ENCODE results near the gene G0S2.

Gene G0S2

GRCh38 chr1:209714338-209714737 is 39.1 kb downstream of the G0S2 start:
- Histone ChIP-seq H3K4me2 (ENCODE audit: low read length, poor library complexity, severe bottlenecking) (no peak overlapping the region), H2AK5ac (ENCODE audit: low read length, severe bottlenecking) (no peak overlapping the region), H3K4me1 (ENCODE audit: control insufficient read depth, insufficient read depth, low read depth, low read length) (no peaks in the 10 kb centered on the region), H2BK5ac (ENCODE audit: low read depth, low read length, poor library complexity, severe bottlenecking) (no peak overlapping the region), H2BK12ac (ENCODE audit: low read length in 2 of 2) (no peak overlapping the region), H3K36me3 (ENCODE audit: control insufficient read depth in 1 of 2, insufficient read depth in 2 of 2, low read depth in 1 of 2, low read length in 2 of 2) (peaks cover 0 to under 1% of the 10 kb centered on the region in 2 experiments), H4K8ac (ENCODE audit: low read length) (no peak overlapping the region), H3K9ac (ENCODE audit: low read length) (no peak overlapping the region), H3K4me3 (ENCODE audit: insufficient read depth in 1 of 2, low read depth in 1 of 2, low read length in 2 of 2) (no peak overlapping the region), H4K91ac (ENCODE audit: low read length) (no peak overlapping the region), H3K4ac (ENCODE audit: low read depth in 1 of 2, low read length in 2 of 2) (no peak overlapping the region), H3K14ac (ENCODE audit: low read length in 2 of 2) (no peak overlapping the region), H3K18ac (ENCODE audit: low read depth in 1 of 2, low read length in 2 of 2) (no peak overlapping the region), H3K23ac (ENCODE audit: low read length in 2 of 2) (no peak overlapping the region), H3K27me3 (ENCODE audit: control insufficient read depth in 1 of 2, insufficient read depth in 1 of 2, low read length in 2 of 2) (peaks cover 0 to 3% of the 10 kb centered on the region in 2 experiments), H2AFZ (ENCODE audit: low read depth, low read length) (no peak overlapping the region), H2BK15ac (ENCODE audit: low read depth, poor library complexity, severe bottlenecking) (no peak overlapping the region), H3K79me1 (replicated peaks; ENCODE audit: low read length, poor library complexity, severe bottlenecking) (no peaks in the 10 kb centered on the region), H3K9me3 (ENCODE audit: control insufficient read depth, low read length) (no peaks in the 10 kb centered on the region), H3K27ac (ENCODE audit: low read length, poor library complexity, severe bottlenecking) (no peak overlapping the region), H2BK120ac (ENCODE audit: low read depth, low read length) (no peak overlapping the region)
- DNase-seq, result no peak
- WGBS, result 65% methylated on average over 2 of the region's 2 CpGs

GRCh38 chr1:209715314-209715713 is 40.1 kb downstream of the G0S2 start:
- no peak overlapping the region for H4K8ac ChIP-seq (ENCODE audit: low read length)
- no peak overlapping the region for H2BK15ac ChIP-seq (ENCODE audit: low read depth, poor library complexity, severe bottlenecking)
- H3K4me1 ChIP-seq (ENCODE audit: control insufficient read depth, insufficient read depth, low read depth, low read length), result no peaks in the 10 kb centered on the region
- H2BK120ac ChIP-seq (ENCODE audit: low read depth, low read length), result no peak overlapping the region
- no peaks in the 10 kb centered on the region for H3K27me3 ChIP-seq (ENCODE audit: control insufficient read depth in 1 of 2, insufficient read depth in 1 of 2, low read length in 2 of 2)
- no peak overlapping the region for H3K18ac ChIP-seq (ENCODE audit: low read depth in 1 of 2, low read length in 2 of 2)
- H2AK5ac ChIP-seq (ENCODE audit: low read length, severe bottlenecking), result no peak overlapping the region
- H3K14ac ChIP-seq (ENCODE audit: low read length in 2 of 2), result no peak overlapping the region
- H3K4me3 ChIP-seq (ENCODE audit: insufficient read depth in 1 of 2, low read depth in 1 of 2, low read length in 2 of 2), result no peak overlapping the region
- no peak overlapping the region for H4K91ac ChIP-seq (ENCODE audit: low read length)
- no peak overlapping the region for H3K27ac ChIP-seq (ENCODE audit: low read length, poor library complexity, severe bottlenecking)
- no peak overlapping the region for H2BK5ac ChIP-seq (ENCODE audit: low read depth, low read length, poor library complexity, severe bottlenecking)
- H3K36me3 ChIP-seq (ENCODE audit: control insufficient read depth in 1 of 2, insufficient read depth in 2 of 2, low read depth in 1 of 2, low read length in 2 of 2), result no peaks in the 10 kb centered on the region
- no peaks in the 10 kb centered on the region for H3K79me1 ChIP-seq (replicated peaks; ENCODE audit: low read length, poor library complexity, severe bottlenecking)
- no peak overlapping the region for H3K4me2 ChIP-seq (ENCODE audit: low read length, poor library complexity, severe bottlenecking)
- H2BK12ac ChIP-seq (ENCODE audit: low read length in 2 of 2), result no peak overlapping the region
- no peak for DNase-seq
- H3K23ac ChIP-seq (ENCODE audit: low read length in 2 of 2), result no peak overlapping the region
- H3K9ac ChIP-seq (ENCODE audit: low read length), result no peak overlapping the region
- no peak overlapping the region for H2AFZ ChIP-seq (ENCODE audit: low read depth, low read length)
- H3K4ac ChIP-seq (ENCODE audit: low read depth in 1 of 2, low read length in 2 of 2), result no peak overlapping the region
- no peaks in the 10 kb centered on the region for H3K9me3 ChIP-seq (ENCODE audit: control insufficient read depth, low read length)

GRCh38 chr1:209717818-209718217 is 42.6 kb downstream of the G0S2 start:
- Histone ChIP-seq H3K4me1 (ENCODE audit: control insufficient read depth, insufficient read depth, low read depth, low read length) (no peaks in the 10 kb centered on the region), H3K36me3 (ENCODE audit: control insufficient read depth in 1 of 2, insufficient read depth in 2 of 2, low read depth in 1 of 2, low read length in 2 of 2) (no peaks in the 10 kb centered on the region), H3K9me3 (ENCODE audit: control insufficient read depth, low read length) (no peaks in the 10 kb centered on the region), H3K27me3 (ENCODE audit: control insufficient read depth in 1 of 2, insufficient read depth in 1 of 2, low read length in 2 of 2) (peaks cover 0 to 5% of the 10 kb centered on the region in 2 experiments), H3K27ac (ENCODE audit: low read length, poor library complexity, severe bottlenecking) (no peak overlapping the region), H4K91ac (ENCODE audit: low read length) (no peak overlapping the region), H3K14ac (ENCODE audit: low read length in 2 of 2) (no peak overlapping the region), H3K18ac (ENCODE audit: low read depth in 1 of 2, low read length in 2 of 2) (no peak overlapping the region), H2BK5ac (ENCODE audit: low read depth, low read length, poor library complexity, severe bottlenecking) (no peak overlapping the region), H3K4ac (ENCODE audit: low read depth in 1 of 2, low read length in 2 of 2) (no peak overlapping the region), H2BK15ac (ENCODE audit: low read depth, poor library complexity, severe bottlenecking) (no peak overlapping the region), H3K23ac (ENCODE audit: low read length in 2 of 2) (no peak overlapping the region), H3K4me2 (ENCODE audit: low read length, poor library complexity, severe bottlenecking) (no peak overlapping the region), H3K79me1 (replicated peaks; ENCODE audit: low read length, poor library complexity, severe bottlenecking) (no peaks in the 10 kb centered on the region), H3K4me3 (ENCODE audit: insufficient read depth in 1 of 2, low read depth in 1 of 2, low read length in 2 of 2) (no peak overlapping the region), H2BK120ac (ENCODE audit: low read depth, low read length) (no peak overlapping the region), H2AK5ac (ENCODE audit: low read length, severe bottlenecking) (no peak overlapping the region), H2BK12ac (ENCODE audit: low read length in 2 of 2) (no peak overlapping the region), H4K8ac (ENCODE audit: low read length) (no peak overlapping the region), H3K9ac (ENCODE audit: low read length) (no peak overlapping the region), H2AFZ (ENCODE audit: low read depth, low read length) (no peak overlapping the region)
- DNase-seq, result no peak
- WGBS, result 55% methylated on average over 1 of the region's 2 CpGs

GRCh38 chr1:209720326-209720725 is 45.1 kb downstream of the G0S2 start:
- Histone ChIP-seq H3K4ac (ENCODE audit: low read depth in 1 of 2, low read length in 2 of 2) (no peak overlapping the region), H3K14ac (ENCODE audit: low read length in 2 of 2) (no peak overlapping the region)
- 84% methylated on average over 4 of the region's 4 CpGs for WGBS

More at GRCh38 chr1:209720326-209720725, 45.1 kb downstream of the G0S2 start:
- Histone ChIP-seq H3K9ac (ENCODE audit: low read length) (no peak overlapping the region), H3K18ac (ENCODE audit: low read depth in 1 of 2, low read length in 2 of 2) (no peak overlapping the region), H3K79me1 (replicated peaks; ENCODE audit: low read length, poor library complexity, severe bottlenecking) (no peaks in the 10 kb centered on the region), H4K91ac (ENCODE audit: low read length) (no peak overlapping the region), H3K4me3 (ENCODE audit: insufficient read depth in 1 of 2, low read depth in 1 of 2, low read length in 2 of 2) (no peak overlapping the region), H3K4me1 (ENCODE audit: control insufficient read depth, insufficient read depth, low read depth, low read length) (no peaks in the 10 kb centered on the region), H3K36me3 (ENCODE audit: control insufficient read depth in 1 of 2, insufficient read depth in 2 of 2, low read depth in 1 of 2, low read length in 2 of 2) (no peaks in the 10 kb centered on the region), H2AK5ac (ENCODE audit: low read length, severe bottlenecking) (no peak overlapping the region), H2BK12ac (ENCODE audit: low read length in 2 of 2) (no peak overlapping the region), H3K27me3 (ENCODE audit: control insufficient read depth in 1 of 2, insufficient read depth in 1 of 2, low read length in 2 of 2) (peaks cover 0 to 5% of the 10 kb centered on the region in 2 experiments), H3K23ac (ENCODE audit: low read length in 2 of 2) (no peak overlapping the region), H4K8ac (ENCODE audit: low read length) (no peak overlapping the region), H3K27ac (ENCODE audit: low read length, poor library complexity, severe bottlenecking) (no peak overlapping the region), H2AFZ (ENCODE audit: low read depth, low read length) (no peak overlapping the region), H2BK5ac (ENCODE audit: low read depth, low read length, poor library complexity, severe bottlenecking) (no peak overlapping the region), H3K4me2 (ENCODE audit: low read length, poor library complexity, severe bottlenecking) (no peak overlapping the region), H3K9me3 (ENCODE audit: control insufficient read depth, low read length) (no peaks in the 10 kb centered on the region), H2BK120ac (ENCODE audit: low read depth, low read length) (no peak overlapping the region), H2BK15ac (ENCODE audit: low read depth, poor library complexity, severe bottlenecking) (no peak overlapping the region)
- peak; percentile 78 for DNase-seq

Data from mesenchymal stem cell (in vitro differentiated cells and primary cell).